H9 (cell line): ENCODE measurements around the gene TMEM119. TPM values are rescaled to one million over a fixed set of nuclear protein-coding genes. Genes with fewer than 3 reads are reported as not detected.

Experiments
- DNase-seq: peaks from one replicate; pipeline ENCODE4 v3.0.0-alpha.2; 2017
- H2AFZ ChIP-seq: one replicate; pipeline ENCODE4 v1.6.1; 2013; ENCODE audit warnings: mild to moderate bottlenecking, low read length, control low read depth, moderate library complexity
- H2AK5ac ChIP-seq: 2 replicates; pipeline ENCODE4 v1.6.1; 2013; ENCODE audit warnings: low read length, control low read depth, mixed read lengths; ENCODE audit not compliant: insufficient read length
- H2BK120ac ChIP-seq: one replicate; pipeline ENCODE4 v1.6.1; 2013; ENCODE audit warnings: low read depth, mild to moderate bottlenecking, low read length, control low read depth, inconsistent platforms; ENCODE audit not compliant: poor library complexity, severe bottlenecking
- H2BK12ac ChIP-seq: 2 replicates; pipeline ENCODE4 v1.6.1; 2013; ENCODE audit warnings: low read length, control low read depth, mixed read lengths, low read depth; ENCODE audit not compliant: insufficient read length
- H2BK15ac ChIP-seq: 2 replicates; pipeline ENCODE4 v1.6.1; 2013; ENCODE audit warnings: low read depth, low read length, control low read depth
- H2BK20ac ChIP-seq: one replicate; pipeline ENCODE4 v1.6.1; 2013; ENCODE audit warnings: low read depth, mild to moderate bottlenecking, low read length, control low read depth, inconsistent platforms; ENCODE audit not compliant: poor library complexity, severe bottlenecking
- H2BK5ac ChIP-seq: 2 replicates; pipeline ENCODE4 v1.6.1; 2013; ENCODE audit warnings: low read length, control low read depth, mixed read lengths; ENCODE audit not compliant: insufficient read length
- H3K14ac ChIP-seq: 2 replicates; pipeline ENCODE4 v1.6.1; 2013; ENCODE audit warnings: low read length, control low read depth; ENCODE audit not compliant: insufficient read depth
- H3K18ac ChIP-seq: 2 replicates; pipeline ENCODE4 v1.6.1; 2013; ENCODE audit warnings: low read depth, mild to moderate bottlenecking, mixed read lengths, low read length, control low read depth; ENCODE audit not compliant: insufficient read length
- H3K23ac ChIP-seq: 2 replicates; pipeline ENCODE4 v1.6.1; 2013; ENCODE audit warnings: low read length, control low read depth, mixed read lengths, low read depth; ENCODE audit not compliant: insufficient read length
- H3K23me2 ChIP-seq: 2 replicates; pipeline ENCODE4 v1.6.1; 2013; ENCODE audit warnings: low read depth, mild to moderate bottlenecking, mixed read lengths, low read length, control low read depth; ENCODE audit not compliant: insufficient read length, poor library complexity, severe bottlenecking
- H3K27ac ChIP-seq: 2 replicates; pipeline ENCODE4 v1.5.1; 2013; ENCODE audit warnings: low read length, control low read depth, mixed read lengths, low read depth; ENCODE audit not compliant: insufficient read length
- H3K27me3 ChIP-seq: 2 replicates; pipeline ENCODE4 v1.6.1; 2013; ENCODE audit warnings: low read length, control low read depth, inconsistent platforms; ENCODE audit not compliant: insufficient read depth
- H3K4ac ChIP-seq: 2 replicates; pipeline ENCODE4 v1.6.1; 2013; ENCODE audit warnings: low read depth, mild to moderate bottlenecking, control low read depth, inconsistent platforms, low read length, moderate library complexity
- H3K4me1 ChIP-seq: 2 replicates; pipeline ENCODE4 v1.6.1; 2013; ENCODE audit warnings: low read length, control low read depth, inconsistent platforms; ENCODE audit not compliant: insufficient read depth
- H3K4me2 ChIP-seq: 2 replicates; pipeline ENCODE4 v1.6.1; 2013; ENCODE audit warnings: low read length, control low read depth, mixed read lengths; ENCODE audit not compliant: insufficient read length, insufficient read depth
- H3K56ac ChIP-seq: 2 replicates; pipeline ENCODE4 v1.6.1; 2013; ENCODE audit warnings: low read depth, mild to moderate bottlenecking, mixed read lengths, low read length, control low read depth; ENCODE audit not compliant: insufficient read length
- H3K79me1 ChIP-seq: 2 replicates; pipeline ENCODE4 v1.6.1; 2013; ENCODE audit warnings: low read depth, mild to moderate bottlenecking, moderate library complexity, low read length, control low read depth, inconsistent platforms; ENCODE audit not compliant: insufficient read depth, poor library complexity, severe bottlenecking
- H3K79me2 ChIP-seq: 2 replicates; pipeline ENCODE4 v1.6.1; 2013; ENCODE audit warnings: low read length, control low read depth, inconsistent platforms; ENCODE audit not compliant: insufficient read depth
- H3K9ac ChIP-seq: 2 replicates; pipeline ENCODE4 v1.6.1; 2013; ENCODE audit warnings: low read length, control low read depth, mixed read lengths; ENCODE audit not compliant: insufficient read length; ENCODE audit errors: extremely low read depth
- H3K9me3 ChIP-seq: one replicate; pipeline ENCODE4 v1.6.1; 2013; ENCODE audit warnings: low read depth, low read length, inconsistent platforms; ENCODE audit not compliant: control insufficient read depth
- H3T11ph ChIP-seq: one replicate; pipeline ENCODE4 v1.6.1; 2013; ENCODE audit warnings: mild to moderate bottlenecking, low read length, control low read depth, inconsistent platforms
- H4K20me1 ChIP-seq: one replicate; pipeline ENCODE4 v1.6.1; 2013; ENCODE audit not compliant: control insufficient read depth, insufficient read length, insufficient read depth
- H4K5ac ChIP-seq: 2 replicates; pipeline ENCODE4 v1.6.1; 2013; ENCODE audit warnings: low read depth, mild to moderate bottlenecking, mixed read lengths, low read length, control low read depth; ENCODE audit not compliant: insufficient read length
- H4K8ac ChIP-seq: replicated peaks from 2 replicates; pipeline ENCODE4 v1.6.1; 2013; ENCODE audit warnings: low read length, control low read depth, mixed read lengths, low read depth; ENCODE audit not compliant: insufficient read length
- H4K91ac ChIP-seq: 2 replicates; pipeline ENCODE4 v1.6.1; 2013; ENCODE audit warnings: low read depth, mild to moderate bottlenecking, moderate library complexity, mixed read lengths, low read length, control low read depth; ENCODE audit not compliant: insufficient read length
- H3K27ac Mint-ChIP-seq, 3 experiments: 2 replicates in 2 of 3; 3 replicates in 1 of 3; pipeline ENCODE4 v1.8.0; 2020 to 2021; ENCODE audit warnings: mixed read lengths in 3 of 3, mild to moderate bottlenecking in 1 of 3, moderate library complexity in 1 of 3
- H3K27me3 Mint-ChIP-seq: 2 replicates; pipeline ENCODE4 v1.8.0; 2021; ENCODE audit warnings: low read depth, mild to moderate bottlenecking, moderate library complexity, mixed read lengths
- H3K36me3 Mint-ChIP-seq, 3 experiments: 2 replicates in 2 of 3; 3 replicates in 1 of 3; pipeline ENCODE4 v1.8.0; 2020 to 2021; ENCODE audit warnings: low read depth in 3 of 3, mixed read lengths in 3 of 3; ENCODE audit not compliant: insufficient read depth in 1 of 3
- H3K4me1 Mint-ChIP-seq, 2 experiments: 2 replicates each; pipeline ENCODE4 v1.8.0; 2020; ENCODE audit warnings: mixed read lengths in 2 of 2
- H3K4me3 Mint-ChIP-seq, 2 experiments: 2 replicates in 1 of 2; 3 replicates in 1 of 2; pipeline ENCODE4 v1.8.0; 2020 to 2021; ENCODE audit warnings: mild to moderate bottlenecking in 2 of 2, mixed read lengths in 2 of 2, moderate library complexity in 1 of 2
- H3K9me3 Mint-ChIP-seq, 2 experiments: 2 replicates in 1 of 2; 3 replicates in 1 of 2; pipeline ENCODE4 v1.8.0; 2020; ENCODE audit warnings: mild to moderate bottlenecking in 2 of 2, mixed read lengths in 2 of 2, moderate library complexity in 1 of 2
- CTCF ChIP-seq: fragments of 200-600 bp; sonication (generic); conservative IDR thresholded peaks from 3 replicates; pipeline ENCODE4 v1.8.0; 2021; ENCODE audit warnings: antibody characterized with exemption, mild to moderate bottlenecking
- WGBS: extraction: QIAGEN DNeasy Blood & Tissue Kit; methylation state at CpG from one replicate; pipeline ENCODE4 v1.1.7; 2013; ENCODE audit warnings: missing lambda C conversion rate, low lambda C conversion rate, mixed read lengths; ENCODE audit not compliant: insufficient read length; ENCODE audit errors: extremely low coverage; 5-methylcytosine and 5-hydroxymethylcytosine counted together
- total RNA-seq: library from RNA; stranded (reverse); gene quantifications from 2 replicates; pipeline ENCODE4 v1.2.1, GENCODE V29; 2021

Gene TMEM119
- total RNA-seq, 1 experiment from 2014 or later: not detected

- Histone ChIP-seq H2BK15ac (no peak overlapping the region), H3K18ac (peak overlapping the region; percentile 51), H4K20me1 (no peaks in the 10 kb centered on the region), H3K9ac (no peak overlapping the region), H2AK5ac (no peak overlapping the region), H4K91ac (no peak overlapping the region), H3K27me3 (no peaks in the 10 kb centered on the region), H2BK120ac (no peak overlapping the region), H3K27ac (no peak overlapping the region), H2BK20ac (no peak overlapping the region), H3K79me2 (no peaks in the 10 kb centered on the region), H4K5ac (no peak overlapping the region), H2BK12ac (no peak overlapping the region), H3K56ac (no peak overlapping the region), H3K23me2 (no peaks in the 10 kb centered on the region), H3K23ac (no peak overlapping the region), H3K4ac (no peak overlapping the region), H2BK5ac (no peak overlapping the region), H3K14ac (peak overlapping the region; percentile 25; the same call in 1 of the 2 replicates), H3K4me1 (peaks cover 7% of the 10 kb centered on the region; the same call in 1 of the 2 replicates), H3K4me2 (no peak overlapping the region), H3K79me1 (no peaks in the 10 kb centered on the region), H4K8ac (no peak overlapping the region), H2AFZ (no peak overlapping the region), H3K9me3 (no peaks in the 10 kb centered on the region), H3T11ph (no peak overlapping the region)
- Mint-ChIP-seq H3K9me3 (no peaks in the 10 kb centered on the region), H3K27ac (peak overlapping the region; percentile 39 to 59 (median 40); a peak in 3 of 7 replicates), H3K4me1 (peaks cover 32 to 42% of the 10 kb centered on the region in 2 experiments), H3K27me3 (no peaks in the 10 kb centered on the region), H3K4me3 (peak overlapping the region in 1 of 2 experiments; percentile 54; a peak in 1 of 5 replicates), H3K36me3 (no peaks in the 10 kb centered on the region)
- no peak for DNase-seq
- WGBS: no CpG with 5 or more reads among the region's 17 CpGs
- no peak for TF ChIP-seq CTCF
Observed at GRCh38 chr12:108629824-108630476, 32.1 kb upstream of the TMEM119 start.
